Measurements from ENCODE around the gene RHBDF2. TPM values are rescaled to one million over a fixed set of nuclear protein-coding genes. Genes with fewer than 3 reads are reported as not detected.

RHBDF2 gene
- total RNA-seq, 3 donors from 2014 or later (not counting 1 experiment from before 2014, with no cell fraction given), result 194 to 233 (median 202) TPM

DNA sequence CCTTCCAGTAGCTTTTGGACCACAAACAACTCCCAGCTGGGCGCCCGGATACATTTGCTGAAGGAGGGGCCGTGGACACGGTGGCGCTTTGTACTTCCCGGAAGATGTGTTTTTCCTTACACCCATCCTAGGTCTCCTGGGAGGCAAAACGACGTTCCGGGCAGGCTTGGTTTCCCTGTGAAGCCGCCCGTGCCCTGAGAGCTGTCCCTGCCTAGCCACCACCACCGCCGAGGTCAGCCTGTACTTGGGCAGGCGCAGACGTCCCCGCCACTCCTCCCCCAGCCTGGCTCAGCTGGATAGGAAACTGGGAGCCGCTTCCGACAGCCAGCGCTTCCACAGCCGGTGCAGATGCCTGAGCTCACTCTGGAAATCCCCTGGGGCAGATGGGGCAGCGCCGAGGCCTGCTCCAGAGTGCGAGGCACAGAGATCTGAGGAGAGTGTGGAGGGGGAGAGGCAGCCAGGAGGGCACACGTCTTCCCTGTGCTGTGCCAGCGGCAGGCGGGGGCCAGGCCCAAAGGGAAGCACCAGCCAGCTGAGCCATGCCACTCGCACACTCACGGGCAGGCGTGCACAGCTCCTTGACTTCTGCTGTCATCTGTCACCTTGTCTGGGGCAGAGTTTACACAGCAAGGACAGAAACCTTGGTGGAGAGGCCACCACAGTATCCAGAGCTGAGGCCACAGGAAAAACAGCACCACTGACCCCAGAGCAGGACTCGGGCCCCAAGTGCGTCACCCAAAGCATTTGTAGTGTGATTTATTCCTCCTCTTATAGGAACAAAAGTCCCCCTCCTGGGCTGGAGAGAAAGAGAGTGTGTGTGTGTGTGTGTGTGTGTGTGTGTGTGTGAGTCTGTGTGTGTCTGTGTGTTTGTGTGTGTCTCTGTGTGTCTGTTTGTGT lies 3.0 kb downstream of the RHBDF2 start:
- Histone ChIP-seq H3K36me3 (ENCODE audit: control insufficient read depth, insufficient read depth, low read length) (peaks cover 8% of the 10 kb centered on the region), H3K9me3 (ENCODE audit: control insufficient read depth, insufficient read depth, low read length) (no peaks in the 10 kb centered on the region), H3K4me3 (ENCODE audit: low read length) (peak overlapping the region; percentile 95), H3K4me1 (ENCODE audit: control insufficient read depth, insufficient read depth, low read length) (peaks cover 88% of the 10 kb centered on the region), H3K27me3 (ENCODE audit: control insufficient read depth, insufficient read depth, low read length) (no peaks in the 10 kb centered on the region), H3K27ac (ENCODE audit: low read length) (peak overlapping the region; percentile 78)
- intact Hi-C loops (cut with micrococcal nuclease), result no loop called here
- 78% methylated on average over 29 of the region's 31 CpGs for WGBS (ENCODE audit: insufficient coverage)
- Mint-ChIP-seq H3K27me3 (ENCODE audit: low read depth in 2 of 2) (no peaks in the 10 kb centered on the region), H3K4me3 (peak overlapping the region; percentile 97), H3K4me1 (peaks cover 69 to 88% of the 10 kb centered on the region in 2 donors), H3K36me3 (no peaks in the 10 kb centered on the region), H3K27ac (peak overlapping the region; percentile 96 to 97), H3K9me3 (no peaks in the 10 kb centered on the region)
- ATAC-seq (no peak), DNase-seq (no peak)
- TF ChIP-seq CTCF (IDR thresholded peaks at IDR 0.05), result no peak

DNA sequence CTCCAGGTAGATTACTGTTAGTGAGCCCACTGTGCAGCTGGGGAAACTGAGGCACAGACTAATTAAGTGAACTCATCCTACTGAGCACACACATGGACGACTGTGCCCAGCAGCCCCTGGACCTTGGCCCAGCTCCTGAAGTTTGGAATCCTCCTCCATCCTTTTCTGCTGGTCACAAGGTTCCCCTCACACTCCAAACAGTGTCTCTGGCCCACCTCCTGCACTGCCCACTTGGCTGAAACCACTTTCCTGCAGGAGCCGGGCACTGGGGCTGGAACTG lies 3.6 kb downstream of the RHBDF2 start:
- Mint-ChIP-seq H3K4me3 (peak overlapping the region; percentile 65), H3K27ac (peak overlapping the region; percentile 96 to 97), H3K27me3 (ENCODE audit: low read depth in 2 of 2) (no peaks in the 10 kb centered on the region), H3K4me1 (peaks cover 75 to 94% of the 10 kb centered on the region in 2 donors), H3K36me3 (no peaks in the 10 kb centered on the region), H3K9me3 (no peaks in the 10 kb centered on the region)
- Histone ChIP-seq H3K27ac (ENCODE audit: low read length) (peak overlapping the region; percentile 78), H3K4me3 (ENCODE audit: low read length) (no peak overlapping the region), H3K4me1 (ENCODE audit: control insufficient read depth, insufficient read depth, low read length) (peaks cover 94% of the 10 kb centered on the region), H3K27me3 (ENCODE audit: control insufficient read depth, insufficient read depth, low read length) (no peaks in the 10 kb centered on the region), H3K36me3 (ENCODE audit: control insufficient read depth, insufficient read depth, low read length) (peaks cover 8% of the 10 kb centered on the region), H3K9me3 (ENCODE audit: control insufficient read depth, insufficient read depth, low read length) (no peaks in the 10 kb centered on the region)
- 91% methylated on average over 2 of the region's 2 CpGs for WGBS (ENCODE audit: insufficient coverage)
- TF ChIP-seq CTCF (IDR thresholded peaks at IDR 0.05), result no peak
- no peak for DNase-seq
- ATAC-seq, result no peak
- intact Hi-C loops (cut with micrococcal nuclease), result no loop called here

GRCh38 chr17:76496464-76496863 lies 4.8 kb downstream of the RHBDF2 start:
- Histone ChIP-seq H3K9me3 (ENCODE audit: control insufficient read depth, insufficient read depth, low read length) (no peaks in the 10 kb centered on the region), H3K36me3 (ENCODE audit: control insufficient read depth, insufficient read depth, low read length) (peaks cover 8% of the 10 kb centered on the region), H3K4me1 (ENCODE audit: control insufficient read depth, insufficient read depth, low read length) (peaks cover 95% of the 10 kb centered on the region), H3K27ac (ENCODE audit: low read length) (peak overlapping the region; percentile 56), H3K27me3 (ENCODE audit: control insufficient read depth, insufficient read depth, low read length) (no peaks in the 10 kb centered on the region), H3K4me3 (ENCODE audit: low read length) (no peak overlapping the region)
- TF ChIP-seq CTCF (IDR thresholded peaks at IDR 0.05), result no peak
- H3K4me1 Mint-ChIP-seq, result peaks cover 80 to 94% of the 10 kb centered on the region in 2 donors
- no peaks in the 10 kb centered on the region for H3K9me3 Mint-ChIP-seq
- ATAC-seq (no peak), DNase-seq (no peak)
- no peaks in the 10 kb centered on the region for H3K27me3 Mint-ChIP-seq (ENCODE audit: low read depth in 2 of 2)
- WGBS (ENCODE audit: insufficient coverage), result 73% methylated on average over 6 of the region's 6 CpGs
- no peaks in the 10 kb centered on the region for H3K36me3 Mint-ChIP-seq
- H3K4me3 Mint-ChIP-seq, result peak overlapping the region; percentile 65
- intact Hi-C loops (cut with micrococcal nuclease), result no loop called here
- peak overlapping the region; percentile 96 to 97 for H3K27ac Mint-ChIP-seq
